ENCODE data around the gene SMPDL3B.

DNA sequence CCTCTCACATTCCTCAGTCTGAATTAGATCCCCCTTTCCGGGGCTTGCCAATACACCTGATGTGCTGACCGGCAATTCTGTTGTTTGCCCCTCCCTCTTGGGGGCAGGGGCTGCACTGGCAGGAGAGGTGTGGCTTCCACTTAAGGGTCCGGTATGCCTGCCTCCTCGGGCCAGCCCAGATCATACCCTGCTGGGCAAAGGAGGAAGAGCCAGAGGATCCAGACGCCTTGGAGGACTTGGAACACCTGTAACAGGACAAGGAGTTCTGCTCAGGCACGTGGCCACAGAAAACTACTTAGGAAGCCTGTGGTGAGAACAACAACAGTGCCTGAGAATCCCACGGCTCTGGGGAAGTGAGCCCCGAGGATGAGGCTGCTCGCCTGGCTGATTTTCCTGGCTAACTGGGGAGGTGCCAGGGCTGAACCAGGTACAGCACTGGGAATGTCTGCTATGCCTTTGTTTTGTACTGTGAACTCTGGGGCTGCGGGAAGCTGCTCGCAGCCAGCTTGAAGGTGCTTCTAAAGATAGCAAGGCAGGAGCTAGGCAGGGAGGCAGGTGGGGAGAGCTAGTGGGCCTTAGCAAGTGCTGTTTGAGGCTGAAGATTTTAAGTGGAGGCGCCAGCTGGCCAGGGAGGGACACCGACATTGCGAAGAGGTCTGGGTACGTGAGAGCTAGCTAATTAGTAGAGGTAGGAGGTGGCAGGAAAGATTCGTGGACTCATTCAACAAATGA, at the start of gene SMPDL3B:
- TF ChIP-seq CTCF (IDR thresholded peaks at IDR 0.05; ENCODE audit: low read depth, low read length, poor library complexity, severe bottlenecking) (no peak), EZH2phosphoT487 (IDR thresholded peaks at IDR 0.05; ENCODE audit: borderline replicate concordance, low read length) (no peak)
